GM21381 (cell line): ENCODE measurements around the gene SLC66A1.

Experiments
- ATAC-seq: cut with Tn5 transposase; IDR thresholded peaks from one replicate; pipeline ENCODE4 v1.9.1; 2021; ENCODE audit warnings: mild to moderate bottlenecking, moderate library complexity; ENCODE audit not compliant: unreplicated experiment

Gene SLC66A1

GRCh38 chr1:19324665-19324990 lies 12.5 kb downstream of the SLC66A1 start:
- no peak for ATAC-seq

GRCh38 chr1:19325368-19325957 lies 13.3 kb downstream of the SLC66A1 start:
- no peak for ATAC-seq

GRCh38 chr1:19325958-19326747 lies 14.0 kb downstream of the SLC66A1 start:
- no peak for ATAC-seq

GRCh38 chr1:19326748-19327065 lies 14.6 kb downstream of the SLC66A1 start:
- no peak for ATAC-seq

- ATAC-seq, result no peak
Measured at GRCh38 chr1:19327301-19327700, 15.2 kb downstream of the SLC66A1 start.

GRCh38 chr1:19327736-19328135 lies 15.6 kb downstream of the SLC66A1 start:
- no peak for ATAC-seq

GRCh38 chr1:19328486-19328885 lies 16.4 kb downstream of the SLC66A1 start:
- no peak for ATAC-seq

GRCh38 chr1:19329188-19329587 lies 17.1 kb downstream of the SLC66A1 start:
- no peak for ATAC-seq

- no peak for ATAC-seq
Measured at GRCh38 chr1:19329611-19330010, 17.5 kb downstream of the SLC66A1 start.

GRCh38 chr1:19330449-19331135 lies 18.5 kb downstream of the SLC66A1 start:
- ATAC-seq, result no peak

GRCh38 chr1:19331262-19331878 lies 19.2 kb downstream of the SLC66A1 start:
- ATAC-seq, result no peak

- ATAC-seq, result no peak
Measured at GRCh38 chr1:19332832-19333231, 20.7 kb downstream of the SLC66A1 start.

GRCh38 chr1:19333587-19334354 lies 21.6 kb downstream of the SLC66A1 start:
- no peak for ATAC-seq

GRCh38 chr1:19336543-19336942 lies 24.4 kb downstream of the SLC66A1 start:
- no peak for ATAC-seq

- ATAC-seq, result no peak
Measured at GRCh38 chr1:19337289-19337688, 25.2 kb downstream of the SLC66A1 start.

- no peak for ATAC-seq
Measured at GRCh38 chr1:19338323-19338762, 26.2 kb downstream of the SLC66A1 start.

- ATAC-seq, result no peak
Measured at GRCh38 chr1:19339214-19339861, 27.2 kb downstream of the SLC66A1 start.

GRCh38 chr1:19340387-19340937 lies 28.3 kb downstream of the SLC66A1 start:
- ATAC-seq, result no peak

GRCh38 chr1:19341201-19342061 lies 29.3 kb downstream of the SLC66A1 start:
- no peak for ATAC-seq
